RPMI7951 (cell line): Measurements from ENCODE around the gene FRMD1. TPM values are rescaled to one million over a fixed set of nuclear protein-coding genes. Genes with fewer than 3 reads are reported as not detected.

Experiments used
- DNase-seq: peaks from one replicate; pipeline ENCODE4 v3.0.0-alpha.2; 2012; ENCODE audit warnings: low read depth
- total RNA-seq: library from RNA; depleted of rRNA; stranded (reverse); fragments of >200 nt; shearing (Covaris generic); gene quantifications from 2 replicates; pipeline ENCODE4 v1.2.3, GENCODE V29; 2014

FRMD1 gene
- total RNA-seq, 1 experiment from 2014 or later: not detected

DNA sequence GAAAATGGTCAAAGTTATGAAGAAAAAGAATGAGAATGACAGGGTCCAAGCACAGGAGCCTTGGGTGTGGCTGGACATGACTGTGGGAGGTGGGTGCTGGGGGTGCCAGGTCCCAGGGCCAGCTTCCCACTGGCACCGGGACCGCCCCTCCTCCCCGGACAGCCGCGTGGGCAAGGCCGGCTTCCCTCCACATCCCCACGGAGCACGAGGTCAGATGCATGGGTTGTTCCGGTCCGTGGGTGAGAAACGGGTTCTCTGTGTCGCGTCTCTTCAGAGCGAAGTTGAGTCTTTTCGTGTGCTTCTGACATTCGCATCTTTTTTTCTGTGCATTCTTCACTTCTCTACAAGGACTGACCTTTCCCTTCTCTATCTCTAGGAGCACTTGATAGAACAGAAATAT, 51.5 kb downstream of the FRMD1 start:
- no peak for DNase-seq

DNA sequence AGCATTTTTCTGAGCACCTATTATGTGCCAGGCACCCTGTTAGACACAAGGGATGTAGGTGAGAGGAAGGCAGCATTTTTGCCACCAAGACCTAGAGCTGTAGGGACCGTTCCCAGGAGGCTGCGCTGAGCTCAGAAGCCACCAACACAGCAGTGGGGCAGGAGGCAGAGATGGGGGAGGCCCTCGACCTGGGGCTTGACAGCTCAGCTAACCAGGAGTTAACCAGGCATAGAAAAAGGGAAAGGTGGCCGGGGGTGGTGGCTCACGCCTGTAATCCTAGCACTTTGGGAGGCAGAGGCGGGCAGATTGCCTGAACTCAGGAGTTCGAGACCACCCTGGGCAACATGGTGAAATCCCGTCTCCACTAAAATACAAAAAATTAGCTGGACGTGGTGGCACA, 52.1 kb downstream of the FRMD1 start:
- DNase-seq: no peak

DNA sequence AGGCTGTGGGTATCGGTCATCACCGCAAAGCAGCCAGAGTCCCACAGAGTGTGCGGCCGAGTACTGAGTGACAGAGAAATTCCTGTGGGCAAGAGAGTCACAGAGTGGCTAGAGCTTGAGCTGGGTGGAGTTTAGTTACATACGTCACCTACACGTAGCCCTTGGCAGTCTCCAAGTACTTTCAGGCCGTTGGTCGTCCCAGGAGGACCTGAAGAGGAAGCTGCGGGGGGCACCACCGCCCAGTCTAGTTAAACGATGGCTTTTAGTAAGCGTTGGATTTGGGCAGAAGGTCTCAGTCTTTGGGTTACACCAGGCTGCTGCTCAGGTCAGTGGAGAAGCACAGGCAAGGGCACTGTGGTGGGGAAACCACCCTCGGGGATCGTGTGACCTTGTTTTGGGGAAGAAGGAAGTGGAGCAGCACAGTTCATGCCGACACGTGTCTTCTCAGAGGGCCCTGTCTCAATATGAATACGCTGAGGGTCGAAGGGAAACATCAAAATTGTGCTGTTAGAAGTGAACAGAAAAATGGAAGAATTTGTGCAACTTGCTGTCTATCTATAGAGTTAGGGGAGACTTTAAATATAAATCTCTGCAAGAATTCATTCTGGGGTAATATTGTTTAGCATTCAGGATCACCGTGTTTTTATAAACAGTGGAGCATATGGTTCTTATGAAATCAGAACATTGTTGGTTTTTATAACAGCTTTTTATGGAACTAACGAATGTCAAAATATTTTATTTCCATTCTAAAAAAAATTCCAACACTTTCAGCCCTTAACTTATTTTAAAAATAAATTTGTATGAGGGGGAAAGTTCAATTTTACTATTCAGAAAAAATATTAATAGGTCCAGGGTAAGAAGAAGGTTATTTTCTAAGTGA, 52.9 kb downstream of the FRMD1 start:
- no peak for DNase-seq

DNA sequence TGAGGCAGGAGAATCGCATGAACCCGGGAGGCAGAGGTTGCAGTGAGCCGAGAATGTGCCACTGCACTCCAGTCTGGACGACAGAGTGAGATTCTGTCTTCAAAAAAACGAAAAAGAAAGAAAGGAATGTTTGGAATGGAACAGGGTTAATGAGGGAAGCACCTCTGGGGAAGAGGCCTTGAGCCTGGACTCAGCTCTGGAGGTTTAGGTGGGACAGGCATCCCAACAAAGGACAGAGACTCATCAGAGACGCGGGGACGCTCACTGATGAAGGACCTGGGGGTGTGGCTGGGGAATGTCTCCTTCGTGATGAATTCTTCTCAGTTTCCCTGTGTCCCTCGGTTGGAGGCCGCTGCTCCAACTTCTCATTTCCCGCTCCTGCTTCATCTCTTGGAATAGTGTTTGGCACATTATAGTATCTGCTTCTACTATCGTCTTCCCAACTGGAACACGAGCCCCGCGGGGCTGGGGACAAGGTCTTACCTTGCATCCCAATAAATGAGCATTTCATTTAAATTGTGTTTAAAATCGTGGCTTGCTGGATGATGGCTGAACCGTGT, 54.0 kb downstream of the FRMD1 start:
- no peak for DNase-seq

DNA sequence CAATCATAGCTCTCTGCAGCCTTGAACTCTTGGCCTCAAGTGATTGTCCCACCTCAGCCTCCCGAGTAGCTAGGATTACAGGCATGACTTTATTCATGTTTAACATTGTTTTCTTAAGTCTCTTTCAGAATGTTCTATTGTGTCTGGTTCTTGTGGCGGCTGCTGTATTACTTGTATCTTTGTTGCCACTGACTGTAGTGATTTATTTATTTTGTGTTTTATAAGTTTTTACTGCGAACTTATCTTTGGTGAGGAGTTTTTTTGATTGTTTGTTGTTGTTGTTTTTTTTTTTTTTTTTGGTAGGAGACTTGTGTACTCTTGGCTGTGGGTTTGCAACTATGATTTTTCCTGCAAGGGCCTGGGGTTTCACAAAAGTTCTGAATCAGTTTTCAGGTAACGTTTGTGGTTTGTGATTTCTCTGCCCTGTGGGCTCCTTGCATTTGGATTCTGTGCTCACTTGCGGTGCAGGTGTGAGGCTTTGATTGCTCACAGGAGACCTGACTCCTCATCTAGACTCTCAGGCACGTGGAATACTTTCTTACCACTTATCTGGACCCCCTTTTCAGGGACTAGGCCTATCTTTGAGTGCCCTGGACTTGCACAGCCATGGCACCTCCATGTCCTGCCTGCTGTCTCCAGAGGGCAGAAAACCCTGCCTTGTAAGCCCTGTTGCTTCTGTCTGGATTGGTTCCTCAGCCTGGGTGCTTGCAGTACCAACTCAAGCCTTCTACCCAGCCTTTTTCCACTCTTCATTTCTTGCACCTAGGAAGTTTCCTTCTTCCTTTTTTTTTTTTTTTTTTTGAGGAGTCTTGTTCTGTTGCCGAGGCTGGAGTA, 56.3 kb downstream of the FRMD1 start:
- no peak for DNase-seq

DNA sequence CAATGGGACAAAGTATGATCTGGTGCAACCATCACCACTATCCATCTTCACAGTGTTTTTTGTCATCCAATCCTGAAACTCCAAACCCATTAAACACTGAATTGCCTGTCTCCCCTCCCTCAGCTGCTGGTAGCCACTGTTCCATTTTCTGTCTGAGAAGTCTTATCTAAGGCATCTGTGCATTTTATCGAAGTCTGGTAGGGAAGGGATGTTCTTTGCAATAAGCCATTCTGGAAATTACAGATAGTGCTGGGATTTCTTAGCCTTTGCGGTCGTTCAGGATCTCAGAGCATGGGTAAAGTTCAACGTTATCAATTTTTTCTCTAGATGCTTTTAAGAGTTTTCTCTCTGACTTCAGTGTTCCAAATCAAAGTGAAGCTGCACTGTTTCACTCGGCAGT, 57.4 kb downstream of the FRMD1 start:
- no peak for DNase-seq

DNA sequence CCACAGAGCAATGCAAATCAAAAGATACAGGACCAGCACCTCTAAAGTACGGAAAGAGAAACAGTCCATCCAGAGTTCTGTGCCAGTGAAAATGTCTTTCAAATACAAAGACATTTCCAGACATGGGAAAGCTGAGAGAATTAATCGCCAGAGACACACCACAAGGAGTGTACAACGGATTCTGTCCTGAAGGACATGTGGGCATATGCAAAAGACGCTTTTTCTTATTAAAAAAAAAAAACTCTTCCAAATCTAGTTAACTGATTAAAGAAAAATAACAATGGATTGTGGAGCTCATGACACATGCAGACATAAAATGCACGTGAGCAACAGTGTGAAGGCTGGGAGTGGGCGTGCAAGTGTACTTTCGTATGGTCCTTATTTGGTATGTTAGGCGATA, 58.8 kb downstream of the FRMD1 start:
- no peak for DNase-seq

DNA sequence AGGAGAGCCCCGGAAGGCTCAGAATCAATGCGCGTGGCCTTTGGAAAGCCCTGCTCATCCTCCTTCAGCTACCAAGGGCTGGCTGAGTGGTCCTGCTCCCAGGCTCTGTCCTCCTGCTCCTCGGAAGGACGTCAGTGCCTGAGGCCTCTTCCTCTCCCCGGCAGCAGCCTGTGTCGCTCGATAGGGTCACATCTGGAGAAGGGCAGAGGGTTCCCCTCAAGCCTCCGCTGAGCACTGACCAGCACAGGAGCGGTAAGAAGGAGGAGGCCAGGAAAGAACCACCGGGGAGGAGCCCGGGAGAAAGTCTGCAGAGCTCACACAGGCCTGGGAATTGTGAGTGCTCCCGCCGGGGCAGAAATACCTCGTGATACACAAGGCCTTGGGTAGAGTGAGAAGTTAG, 60.3 kb downstream of the FRMD1 start:
- DNase-seq: no peak

DNA sequence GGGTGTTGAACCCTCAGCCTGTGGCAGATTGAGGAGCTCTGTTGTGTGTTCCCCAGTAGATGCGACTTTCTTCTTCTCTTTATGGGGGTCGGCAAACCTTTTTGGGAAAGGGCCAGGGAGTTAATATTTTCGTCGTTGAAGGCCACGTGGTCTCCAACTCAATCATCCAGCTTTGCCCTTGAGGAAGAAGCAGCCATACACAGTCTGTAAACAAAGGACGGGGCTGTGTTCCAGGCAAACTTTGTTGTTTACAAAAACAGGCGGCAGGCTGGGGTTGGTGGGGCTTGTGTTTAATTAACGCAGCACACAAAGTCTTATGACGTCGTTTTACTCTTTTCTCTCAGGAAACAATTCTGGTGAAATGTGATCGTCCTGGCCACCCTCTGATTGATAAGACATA, 61.4 kb downstream of the FRMD1 start:
- no peak for DNase-seq

DNA sequence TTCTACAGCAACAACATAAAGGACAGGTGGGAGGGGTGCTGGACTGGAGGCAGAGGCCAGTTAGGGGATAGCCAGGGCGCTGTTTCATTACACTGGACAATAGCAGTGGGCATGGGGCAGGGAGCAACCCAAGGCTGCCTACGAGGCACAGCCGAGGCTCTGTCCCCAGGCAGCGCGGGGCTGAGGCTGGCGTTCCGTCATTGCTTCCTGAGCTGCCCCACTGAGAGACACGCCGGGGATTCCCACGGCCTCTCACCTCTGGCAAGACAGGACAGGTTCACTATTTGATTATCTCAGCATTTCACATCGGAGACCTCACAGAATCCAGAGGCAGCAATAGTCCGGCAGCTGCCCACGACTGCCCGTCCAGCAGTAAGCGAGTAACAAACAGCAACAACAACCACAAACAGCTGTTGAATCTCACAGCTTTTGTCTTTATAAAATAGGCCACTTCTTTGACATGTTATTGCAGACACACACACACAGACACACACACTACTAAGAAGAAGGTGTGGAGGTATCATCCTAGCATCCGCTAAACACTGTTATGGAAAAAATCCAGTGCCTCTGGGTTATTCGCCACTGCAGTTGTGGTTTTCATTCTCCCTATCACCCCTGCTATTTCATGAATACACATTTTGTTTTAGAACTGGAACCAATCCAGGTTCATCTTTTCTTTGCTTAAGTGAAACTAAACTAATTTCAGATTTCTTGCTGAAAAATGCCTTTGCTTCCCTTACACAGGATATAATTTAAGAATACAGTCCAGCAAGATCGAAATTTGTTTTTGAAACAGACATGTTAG, 62.1 kb downstream of the FRMD1 start:
- peak; percentile 79 for DNase-seq

DNA sequence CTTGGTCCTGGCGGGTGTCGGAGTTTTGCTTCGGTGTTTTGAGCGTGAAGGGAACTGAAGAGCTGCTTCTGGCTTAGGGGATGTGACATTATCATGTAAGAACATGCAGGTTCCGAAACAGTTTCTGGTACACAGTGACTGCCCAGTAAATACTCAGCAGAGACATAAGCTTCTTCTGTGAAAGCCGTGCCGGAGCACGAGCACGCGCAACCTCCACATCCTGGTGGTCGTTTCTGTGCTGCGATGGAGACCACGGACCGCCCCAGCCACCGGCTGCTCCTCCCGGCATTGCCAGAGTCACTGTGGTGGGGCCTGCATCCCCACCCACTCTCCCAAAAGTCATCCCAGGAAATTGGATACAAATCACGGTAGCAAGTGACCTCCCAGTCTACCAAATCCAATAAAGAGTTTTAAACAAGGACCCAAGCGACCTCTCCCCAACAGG, 62.8 kb downstream of the FRMD1 start:
- DNase-seq: no peak

DNA sequence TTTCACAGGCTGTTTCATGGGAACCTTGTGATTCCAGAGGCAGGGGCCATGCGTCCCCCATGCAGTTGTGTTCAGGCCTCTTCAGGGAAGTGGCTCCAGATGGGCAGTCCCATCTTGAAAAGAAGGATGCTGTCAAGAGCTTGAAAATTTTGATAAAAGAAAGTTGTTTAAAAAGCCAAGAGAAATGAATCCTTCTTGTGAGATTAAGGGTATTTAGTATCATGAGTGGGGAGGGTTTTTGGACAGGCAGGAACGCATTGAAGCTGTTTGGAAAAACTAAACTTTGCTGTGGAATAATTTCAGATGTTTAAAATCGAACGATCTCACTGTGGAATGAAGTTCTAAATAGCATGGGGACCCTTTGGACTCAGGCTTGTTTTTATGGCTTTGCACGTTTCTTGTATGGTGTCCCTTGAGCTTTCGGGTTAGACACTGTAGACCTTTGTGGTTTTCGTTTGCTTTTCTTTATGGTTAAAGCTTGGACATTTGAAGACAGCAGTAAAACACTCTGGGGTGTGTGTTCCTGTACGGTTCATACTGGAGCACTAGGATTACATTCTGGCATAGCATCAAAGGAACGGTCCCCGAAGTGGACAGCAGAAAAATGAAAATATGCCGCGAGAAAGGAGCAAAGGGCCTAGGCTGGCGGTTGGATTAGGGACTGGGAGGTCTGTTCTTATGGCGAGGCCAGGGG, 63.4 kb downstream of the FRMD1 start:
- no peak for DNase-seq

DNA sequence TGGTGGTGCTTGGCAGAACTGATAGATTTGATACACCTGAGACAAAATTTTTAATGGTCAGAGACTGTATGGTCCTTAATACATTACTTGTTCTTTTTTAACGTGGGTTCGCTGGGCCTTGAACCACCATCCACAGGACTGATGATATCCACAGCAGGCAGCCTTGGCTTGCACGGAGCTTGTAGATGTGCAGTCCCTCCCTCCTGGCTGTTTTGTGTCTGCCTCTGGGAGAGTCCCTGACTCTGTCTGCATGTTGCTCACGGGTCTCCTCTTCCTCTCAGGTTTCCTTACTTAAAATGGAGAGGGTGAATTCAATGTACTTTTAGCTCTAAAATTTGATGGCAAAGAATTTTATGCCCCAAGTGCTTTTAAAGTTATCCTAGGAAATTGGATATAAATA, 64.0 kb downstream of the FRMD1 start:
- no peak for DNase-seq

DNA sequence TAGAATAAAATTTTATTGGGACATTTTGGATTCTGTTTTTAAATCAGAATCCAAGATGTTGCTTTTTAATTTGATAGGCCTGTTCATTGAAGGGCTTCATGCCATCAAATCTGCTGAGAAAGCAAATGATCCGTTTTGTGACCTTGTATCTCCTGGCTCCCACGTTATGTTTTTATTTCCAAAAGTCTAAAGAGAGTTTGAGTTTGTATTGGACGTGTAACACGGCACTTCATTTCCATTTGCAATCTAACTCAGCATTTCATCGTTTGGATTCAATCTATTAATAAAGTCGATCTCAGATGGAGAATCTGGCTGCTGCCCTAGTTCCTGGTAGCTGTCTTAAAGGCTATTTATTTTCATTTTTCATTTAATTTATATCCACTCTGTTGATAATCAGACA, 64.6 kb downstream of the FRMD1 start:
- no peak for DNase-seq

DNA sequence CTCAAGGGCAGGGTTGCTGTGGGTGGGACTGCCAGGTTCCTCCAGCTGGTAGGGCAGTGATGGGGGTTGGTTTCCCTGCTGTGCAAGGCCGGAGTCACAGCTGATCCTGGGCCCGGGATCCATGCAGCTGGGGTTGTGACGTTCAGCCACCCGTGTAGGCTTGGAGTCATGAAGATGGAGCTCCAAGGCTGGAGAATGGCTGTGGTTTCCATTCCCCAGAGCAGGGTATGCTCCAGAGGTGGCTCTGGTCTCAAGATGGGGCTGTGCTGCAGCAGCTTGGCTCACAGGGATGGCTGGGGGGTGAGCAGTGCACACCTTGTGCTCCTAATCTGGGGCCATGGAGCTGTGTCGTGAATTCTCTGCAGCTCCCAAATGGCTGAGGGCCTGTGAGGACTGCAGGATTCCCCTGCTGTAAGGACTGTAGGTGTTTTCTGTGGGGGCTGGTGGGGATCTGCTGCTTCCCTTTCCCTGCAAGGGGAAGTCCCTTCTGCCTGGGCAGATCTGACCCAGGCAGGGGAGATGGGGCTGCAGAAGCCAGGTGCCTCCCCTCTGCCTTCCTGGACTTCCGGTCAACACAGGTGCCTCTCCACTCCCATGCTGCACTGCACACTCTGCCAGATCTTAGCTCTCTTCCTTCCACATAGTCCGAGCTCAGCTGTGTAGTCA, 65.6 kb downstream of the FRMD1 start:
- no peak for DNase-seq

DNA sequence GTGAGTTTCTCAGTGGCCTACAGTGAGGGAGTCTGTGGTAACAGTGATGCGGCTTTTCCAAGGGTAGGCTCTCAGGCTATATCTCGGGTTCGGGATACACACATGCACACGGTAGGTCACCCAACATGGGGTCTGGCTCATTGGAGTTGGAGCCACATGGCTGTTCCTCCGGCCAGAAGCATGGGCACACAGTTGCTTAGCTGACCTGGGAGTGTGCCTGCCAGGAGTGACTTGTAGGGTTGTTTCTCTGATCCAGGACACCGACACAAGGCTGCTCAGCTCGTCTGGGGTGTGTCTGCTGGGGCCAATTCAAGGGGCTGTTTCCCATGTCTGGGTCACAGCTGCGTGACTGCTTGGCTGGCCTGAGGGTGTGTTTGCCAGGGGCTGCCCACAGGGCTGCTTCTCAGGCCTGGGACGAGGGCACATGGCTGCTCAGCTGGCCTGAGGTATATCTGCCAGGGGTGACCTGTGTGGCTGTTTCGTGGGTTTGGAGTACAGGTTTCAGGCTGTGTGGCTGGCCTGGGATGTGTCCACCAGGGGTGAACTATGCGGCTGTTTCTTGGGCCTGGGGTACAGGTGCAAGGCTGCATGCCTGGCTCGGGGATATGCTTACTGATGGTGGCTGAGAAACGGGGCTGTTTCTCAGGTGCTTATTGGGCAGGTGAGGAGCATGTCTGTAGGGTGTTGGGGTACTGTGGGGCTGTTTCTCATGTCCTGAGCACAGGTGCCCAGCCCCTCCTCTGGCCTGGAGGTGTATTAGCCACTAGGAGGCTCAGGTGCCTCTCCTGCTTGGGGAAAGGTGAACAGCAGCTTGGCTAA, 66.4 kb downstream of the FRMD1 start:
- DNase-seq: no peak

DNA sequence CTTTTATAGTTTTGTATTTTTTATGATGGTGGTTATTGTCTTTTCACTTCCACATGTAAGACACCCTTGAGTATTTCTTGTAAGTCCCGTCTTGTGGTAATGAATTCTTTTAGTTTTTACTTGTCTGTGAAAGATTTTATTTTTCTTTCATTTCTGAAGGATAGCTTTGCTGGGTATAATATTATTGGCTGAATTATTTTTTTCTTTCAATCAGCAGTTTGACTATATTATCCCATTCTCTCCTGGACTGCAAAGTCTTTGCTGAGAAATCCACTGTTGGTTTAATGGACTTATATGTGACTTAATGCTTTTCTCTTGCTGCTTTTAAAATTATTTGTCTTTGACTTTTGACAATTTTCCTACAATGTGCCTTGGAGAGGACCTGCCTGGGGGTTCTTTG, 67.7 kb downstream of the FRMD1 start:
- no peak for DNase-seq

DNA sequence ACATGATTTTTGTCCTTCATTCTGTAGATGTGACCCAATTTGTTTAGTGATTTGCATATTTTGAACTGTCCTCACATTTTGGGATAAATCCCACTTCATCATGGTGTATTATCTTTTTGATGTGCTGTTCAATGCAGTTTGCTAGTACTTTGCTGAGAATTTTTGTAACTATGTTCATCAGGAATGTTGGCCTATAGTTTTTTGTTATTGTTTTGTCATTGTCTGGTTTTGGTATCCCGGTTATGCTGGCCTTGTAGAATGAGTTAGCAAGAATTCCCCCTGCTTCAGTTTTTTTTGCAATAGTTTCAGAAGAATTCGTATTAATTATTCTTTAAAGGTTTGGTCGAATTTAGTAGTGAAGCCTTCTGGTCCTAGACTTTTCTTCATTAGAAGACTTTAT, 69.7 kb downstream of the FRMD1 start:
- no peak for DNase-seq

DNA sequence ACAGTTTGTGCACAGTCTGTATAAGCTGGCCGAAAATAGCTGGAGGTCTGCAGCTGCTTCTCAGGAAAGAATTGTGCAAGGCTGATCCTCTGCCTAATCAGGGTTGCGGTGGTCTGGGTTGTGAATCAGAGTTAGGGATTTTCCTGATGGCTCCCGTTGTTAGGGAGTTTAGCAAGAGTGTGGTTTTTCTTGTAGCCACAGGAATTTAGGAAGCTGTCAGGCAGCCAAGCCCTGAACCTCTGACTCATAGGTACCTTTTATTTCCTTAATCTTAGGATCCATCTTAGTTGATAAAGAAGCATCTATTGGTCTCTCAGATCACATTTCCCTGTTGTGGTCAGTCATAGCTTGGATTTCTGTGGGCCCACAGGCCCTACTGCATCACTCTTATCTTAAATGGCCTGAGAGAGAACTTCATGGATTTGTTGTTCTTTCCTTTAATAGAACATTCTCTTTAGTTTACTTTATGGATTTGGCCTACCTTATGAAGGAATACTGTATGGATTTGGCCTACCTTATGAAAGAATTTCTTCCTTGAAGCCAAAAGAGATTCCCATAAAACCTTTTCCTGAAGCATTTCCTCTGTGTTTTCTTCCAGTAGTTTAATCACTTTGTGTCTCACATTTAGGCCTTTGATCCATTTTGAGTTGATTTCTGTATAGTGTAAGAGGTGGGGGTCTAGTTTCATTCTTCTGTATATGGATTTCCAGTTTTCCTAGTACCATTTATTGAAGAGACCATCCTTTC, 71.2 kb downstream of the FRMD1 start:
- peak; percentile 100 for DNase-seq
